ENCODE data around the gene PKP1. TPM values are rescaled to one million over a fixed set of nuclear protein-coding genes. Genes with fewer than 3 reads are reported as not detected.

Gene PKP1
- total RNA-seq, 2 experiments from 2014 or later, result not detected

DNA sequence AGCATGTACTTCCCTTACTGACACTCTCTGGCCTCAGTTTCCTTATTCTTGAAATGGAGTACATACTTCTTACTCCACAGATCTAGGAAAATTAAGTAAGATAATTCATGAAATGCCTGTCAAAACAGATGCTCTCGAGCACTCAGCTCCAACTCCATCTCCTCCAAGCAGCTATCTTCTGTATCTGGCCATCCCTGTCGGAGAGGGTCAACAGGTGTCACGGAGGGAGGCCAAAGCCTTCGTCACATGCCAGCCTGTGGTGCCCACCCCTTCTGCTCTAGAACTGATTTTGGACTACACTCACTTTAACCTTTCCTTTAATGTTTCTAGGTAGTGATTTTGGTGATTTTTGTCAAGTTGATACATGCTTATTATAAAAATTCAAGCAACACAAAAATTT lies 18.8 kb upstream of the PKP1 start:
- no peak for ATAC-seq
- Mint-ChIP-seq H3K27ac (no peak overlapping the region), H3K4me1 (peaks cover 2% of the 10 kb centered on the region), H3K9me3 (ENCODE audit: low read depth) (no peaks in the 10 kb centered on the region), H3K4me3 (no peak overlapping the region), H3K27me3 (peaks cover 40% of the 10 kb centered on the region), H3K36me3 (no peaks in the 10 kb centered on the region)
- CTCF ChIA-PET, result no interaction called here
- no peak for DNase-seq

DNA sequence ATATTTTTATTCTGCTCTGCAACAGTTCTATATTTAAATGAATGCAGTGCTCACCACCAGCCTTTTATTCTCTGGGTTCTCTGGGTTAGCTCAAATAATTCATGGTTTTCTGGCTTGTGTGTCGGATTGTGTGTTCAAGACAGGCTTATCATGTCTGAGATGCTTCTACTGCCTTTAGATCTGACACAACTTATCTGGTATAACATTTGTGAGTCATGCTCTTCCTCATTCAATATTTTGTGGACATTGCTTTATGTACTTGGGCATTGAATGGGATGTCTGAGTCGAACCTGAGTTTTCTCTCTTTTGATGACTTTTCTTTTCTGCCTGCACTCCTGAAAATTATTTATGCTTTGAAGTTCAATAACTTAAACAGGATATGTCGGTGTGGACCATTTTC lies 17.6 kb upstream of the PKP1 start:
- Mint-ChIP-seq H3K4me3 (no peak overlapping the region), H3K4me1 (no peaks in the 10 kb centered on the region), H3K27me3 (peaks cover 39% of the 10 kb centered on the region), H3K9me3 (ENCODE audit: low read depth) (no peaks in the 10 kb centered on the region), H3K27ac (no peak overlapping the region), H3K36me3 (no peaks in the 10 kb centered on the region)
- CTCF ChIA-PET, result no interaction called here
- DNase-seq (no peak), ATAC-seq (no peak)

DNA sequence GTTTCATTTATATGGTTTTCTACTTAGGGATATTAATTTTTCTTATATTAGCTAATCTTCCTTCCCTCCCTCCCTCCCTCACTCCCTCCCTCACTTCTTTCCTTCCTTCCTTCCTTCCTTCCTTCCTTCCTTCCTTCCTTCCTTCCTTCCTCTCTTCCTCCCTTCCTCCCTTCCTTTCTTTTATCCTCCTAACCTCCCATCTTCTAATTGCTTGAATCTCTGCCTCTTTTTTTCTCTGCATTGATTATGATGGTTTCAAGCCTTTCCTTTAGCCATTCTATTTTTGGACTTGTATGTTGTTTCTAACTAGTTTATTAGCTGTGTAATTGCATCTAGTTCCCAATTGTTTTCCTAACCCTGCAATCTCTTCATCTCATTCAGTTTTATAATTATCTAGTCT lies 17.0 kb upstream of the PKP1 start:
- H3K27me3 Mint-ChIP-seq, result peaks cover 39% of the 10 kb centered on the region
- CTCF ChIA-PET, result no interaction called here
- H3K9me3 Mint-ChIP-seq (ENCODE audit: low read depth), result no peaks in the 10 kb centered on the region
- H3K4me3 Mint-ChIP-seq, result no peak overlapping the region
- ATAC-seq, result no peak
- no peaks in the 10 kb centered on the region for H3K4me1 Mint-ChIP-seq
- no peaks in the 10 kb centered on the region for H3K36me3 Mint-ChIP-seq
- no peak for DNase-seq
- no peak overlapping the region for H3K27ac Mint-ChIP-seq

DNA sequence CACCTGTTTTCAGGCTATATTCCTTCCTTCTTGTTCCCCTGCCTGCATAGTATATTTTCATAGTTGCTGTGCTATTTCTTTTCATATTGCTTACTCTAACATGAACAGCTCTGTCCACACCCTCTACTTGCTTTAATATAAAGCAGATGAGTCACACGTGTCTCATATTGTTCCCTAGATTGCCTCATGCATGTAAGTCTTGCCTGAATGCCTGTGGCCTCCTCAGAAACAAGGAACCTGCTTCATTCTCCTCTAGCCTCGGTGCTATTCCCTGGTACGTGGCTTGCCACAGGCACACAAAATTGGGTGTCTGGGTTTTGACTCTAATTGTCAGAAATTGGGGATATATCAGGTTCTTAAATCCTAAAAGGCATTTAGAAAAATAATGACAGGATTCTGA lies 16.5 kb upstream of the PKP1 start:
- ATAC-seq, result no peak
- CTCF ChIA-PET, result no interaction called here
- Mint-ChIP-seq H3K4me3 (no peak overlapping the region), H3K27ac (no peak overlapping the region), H3K27me3 (peaks cover 36% of the 10 kb centered on the region), H3K36me3 (no peaks in the 10 kb centered on the region), H3K9me3 (ENCODE audit: low read depth) (no peaks in the 10 kb centered on the region), H3K4me1 (no peaks in the 10 kb centered on the region)
- no peak for DNase-seq

DNA sequence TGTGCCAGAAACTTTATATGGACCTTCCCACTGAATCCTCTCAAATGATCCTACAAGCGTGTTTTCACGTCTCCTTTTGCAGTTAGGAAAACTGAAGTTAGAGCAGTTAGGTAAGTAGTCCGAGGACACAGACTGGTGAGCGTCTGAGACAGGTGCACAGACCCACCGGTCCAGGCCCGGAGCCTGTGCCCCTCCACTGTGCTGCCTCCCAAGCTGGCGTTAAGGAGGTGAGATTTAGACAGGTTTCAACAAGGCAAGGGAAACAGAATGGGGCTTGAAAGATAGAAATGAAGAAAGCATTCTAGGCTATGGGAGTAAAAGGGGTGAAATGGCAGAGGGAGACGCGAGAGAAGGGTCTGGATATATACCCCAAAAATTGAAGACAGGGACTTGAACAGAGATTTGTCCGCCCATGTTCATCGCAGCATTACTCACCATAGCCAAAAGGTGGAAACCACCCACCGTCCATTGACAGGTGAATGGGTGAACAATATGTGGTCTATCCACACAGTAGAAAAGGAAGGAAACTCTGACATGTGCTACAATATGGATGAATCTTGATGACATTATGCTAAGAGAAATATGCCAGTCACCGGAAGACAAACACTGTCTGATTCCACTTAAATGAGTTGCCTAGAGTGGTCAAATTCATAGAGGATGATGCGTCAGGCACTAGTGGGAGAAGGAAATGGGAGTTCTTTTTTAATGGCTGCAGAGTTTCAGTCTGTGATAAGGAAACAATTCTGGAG lies 15.7 kb upstream of the PKP1 start:
- DNase-seq (peak; percentile 25), ATAC-seq (no peak)
- no peaks in the 10 kb centered on the region for H3K36me3 Mint-ChIP-seq
- H3K9me3 Mint-ChIP-seq (ENCODE audit: low read depth), result no peaks in the 10 kb centered on the region
- H3K27ac Mint-ChIP-seq, result no peak overlapping the region
- CTCF ChIA-PET, result no interaction called here
- no peaks in the 10 kb centered on the region for H3K4me1 Mint-ChIP-seq
- no peak overlapping the region for H3K4me3 Mint-ChIP-seq
- peaks cover 36% of the 10 kb centered on the region for H3K27me3 Mint-ChIP-seq

DNA sequence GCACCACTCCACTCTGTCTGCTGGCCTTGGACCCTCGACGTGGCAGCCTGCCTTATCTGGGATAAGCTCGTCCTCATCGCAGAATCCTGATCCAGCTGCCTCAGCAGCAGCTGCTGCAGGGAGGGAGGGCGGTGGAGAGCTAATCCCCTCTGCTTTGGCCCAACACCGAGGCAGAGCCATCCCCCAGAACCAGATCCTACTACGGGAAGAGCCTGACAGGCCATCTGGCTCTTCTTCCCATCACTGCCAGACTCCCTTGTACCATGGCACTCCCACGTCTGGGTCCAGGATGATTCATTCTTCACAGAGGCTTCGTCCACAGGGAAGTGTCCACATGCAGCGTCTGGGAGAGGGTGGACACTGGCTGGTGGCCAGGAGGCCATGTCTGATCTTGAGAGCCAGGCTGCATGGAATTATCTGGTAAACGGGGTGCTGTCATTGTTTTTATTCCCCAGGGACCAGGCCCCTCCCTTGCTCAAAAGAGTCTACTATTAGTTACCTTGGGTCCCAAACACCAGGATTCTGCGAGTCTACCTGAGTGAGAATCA lies 14.6 kb upstream of the PKP1 start:
- Mint-ChIP-seq H3K4me3 (no peak overlapping the region), H3K9me3 (ENCODE audit: low read depth) (no peaks in the 10 kb centered on the region), H3K27ac (no peak overlapping the region), H3K4me1 (no peaks in the 10 kb centered on the region), H3K36me3 (no peaks in the 10 kb centered on the region), H3K27me3 (peaks cover 31% of the 10 kb centered on the region)
- ATAC-seq, result no peak
- no peak for DNase-seq
- CTCF ChIA-PET, result no interaction called here

DNA sequence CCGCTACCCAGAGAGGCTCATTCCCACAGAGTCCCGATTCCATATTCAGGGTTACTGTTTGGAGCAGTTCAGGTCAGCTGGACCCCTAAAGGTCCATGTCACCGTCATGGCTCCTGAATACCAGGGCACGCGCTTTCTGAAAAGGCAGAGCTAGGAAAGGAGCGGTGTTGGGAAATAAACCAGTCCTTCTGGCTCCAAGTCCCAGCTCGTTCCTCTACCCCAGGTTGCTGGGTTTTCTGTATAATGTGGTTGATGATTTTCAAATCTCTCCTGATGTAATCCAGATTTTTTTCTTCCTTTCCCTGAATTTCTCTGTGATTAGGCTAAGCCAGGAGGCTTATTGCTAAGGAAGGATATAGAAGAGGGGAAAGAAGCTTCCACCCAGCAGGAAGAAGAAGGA lies 14.0 kb upstream of the PKP1 start:
- Mint-ChIP-seq H3K27ac (no peak overlapping the region), H3K27me3 (peaks cover 31% of the 10 kb centered on the region), H3K9me3 (ENCODE audit: low read depth) (no peaks in the 10 kb centered on the region), H3K4me3 (no peak overlapping the region), H3K4me1 (no peaks in the 10 kb centered on the region), H3K36me3 (no peaks in the 10 kb centered on the region)
- CTCF ChIA-PET, result no interaction called here
- DNase-seq (no peak), ATAC-seq (no peak)

DNA sequence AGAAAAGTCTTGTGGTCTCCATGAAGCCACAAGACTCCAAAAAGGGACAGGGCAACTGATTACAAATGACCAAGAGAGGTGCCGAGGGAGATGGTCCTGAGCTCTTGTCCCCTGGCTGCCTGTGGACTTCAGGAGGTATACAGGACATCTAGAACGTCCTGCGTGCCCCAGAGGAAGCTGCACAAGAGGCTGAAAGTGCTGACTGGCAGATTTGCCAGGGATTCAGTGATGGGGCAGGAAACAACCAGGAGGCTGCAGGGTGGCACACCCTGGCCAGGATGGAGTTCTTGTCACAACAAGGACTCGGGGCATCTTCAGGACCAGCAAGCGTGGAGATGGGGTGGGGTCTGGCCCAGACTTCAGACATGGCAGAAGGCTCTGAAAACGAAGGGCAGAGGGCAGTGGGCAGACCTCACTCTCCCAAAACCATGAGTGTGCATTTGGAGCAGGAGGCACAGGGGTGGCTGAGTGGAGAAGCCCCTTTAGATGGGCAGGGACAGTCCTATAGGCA lies 13.4 kb upstream of the PKP1 start:
- peaks cover 26% of the 10 kb centered on the region for H3K27me3 Mint-ChIP-seq
- no peaks in the 10 kb centered on the region for H3K9me3 Mint-ChIP-seq (ENCODE audit: low read depth)
- no peaks in the 10 kb centered on the region for H3K36me3 Mint-ChIP-seq
- H3K4me1 Mint-ChIP-seq, result no peaks in the 10 kb centered on the region
- CTCF ChIA-PET, result no interaction called here
- DNase-seq, result no peak
- H3K4me3 Mint-ChIP-seq, result no peak overlapping the region
- ATAC-seq, result no peak
- no peak overlapping the region for H3K27ac Mint-ChIP-seq

DNA sequence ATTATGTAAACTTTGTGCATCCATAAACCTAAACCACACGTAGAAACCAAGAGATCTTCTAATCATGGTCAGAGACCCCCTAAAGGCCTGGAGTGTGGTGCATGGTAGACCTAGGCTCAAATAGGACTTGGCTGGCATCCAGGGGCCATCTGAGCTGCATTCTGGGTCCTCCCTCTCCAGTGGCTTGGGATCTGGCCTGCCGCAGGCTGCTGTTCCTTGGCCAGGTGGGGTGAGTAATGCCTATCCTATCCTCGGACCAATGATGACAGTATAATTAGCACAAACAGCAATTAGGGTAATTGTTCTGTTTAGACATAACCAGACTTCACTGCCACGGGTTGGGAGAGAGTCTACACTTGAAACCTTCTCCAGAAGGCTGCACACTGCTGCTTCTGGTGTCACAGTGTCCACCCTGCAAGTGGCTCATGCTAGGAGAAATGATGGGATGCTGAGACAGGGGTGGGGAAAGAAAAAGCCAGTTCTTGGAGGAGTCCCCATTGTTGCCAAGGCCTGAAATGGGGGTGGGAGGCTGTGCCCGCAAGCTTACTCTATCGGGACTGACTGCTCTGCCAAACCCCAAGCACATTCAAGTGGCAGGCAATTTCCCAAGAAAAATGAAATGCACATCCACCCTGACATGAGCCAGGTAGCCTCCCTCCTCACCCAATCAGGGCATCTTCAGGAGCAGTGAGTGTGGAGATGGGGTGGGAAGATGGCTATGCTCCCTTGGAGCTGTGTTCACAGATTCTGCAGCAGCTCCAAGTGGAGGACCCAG lies 12.5 kb upstream of the PKP1 start:
- CTCF ChIA-PET, result no interaction called here
- Mint-ChIP-seq H3K36me3 (no peaks in the 10 kb centered on the region), H3K4me3 (no peak overlapping the region), H3K9me3 (ENCODE audit: low read depth) (no peaks in the 10 kb centered on the region), H3K27ac (no peak overlapping the region), H3K27me3 (peaks cover 22% of the 10 kb centered on the region), H3K4me1 (no peaks in the 10 kb centered on the region)
- DNase-seq, result no peak
- ATAC-seq, result no peak

DNA sequence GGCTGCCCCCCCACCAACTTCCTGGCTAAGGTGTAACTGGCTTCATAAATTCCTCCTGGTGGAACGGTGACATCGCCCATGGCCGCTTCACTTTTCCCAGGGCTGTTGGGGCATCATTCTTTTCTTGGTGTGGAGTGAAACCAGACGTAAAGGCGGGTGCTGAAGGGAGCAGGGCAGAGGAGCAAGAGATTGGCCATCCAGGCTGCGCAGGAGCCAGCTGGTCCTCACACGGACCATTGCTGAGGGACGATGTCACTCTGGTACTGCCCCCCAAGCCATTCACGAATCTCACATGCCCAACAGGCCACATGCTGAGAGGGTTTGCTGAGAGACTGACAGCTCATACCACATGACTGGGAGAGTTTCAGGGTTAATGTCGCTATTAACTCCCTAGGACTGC lies 10.5 kb upstream of the PKP1 start:
- Mint-ChIP-seq H3K4me3 (no peak overlapping the region), H3K4me1 (no peaks in the 10 kb centered on the region), H3K9me3 (ENCODE audit: low read depth) (no peaks in the 10 kb centered on the region), H3K27me3 (peaks cover 7% of the 10 kb centered on the region), H3K36me3 (no peaks in the 10 kb centered on the region), H3K27ac (no peak overlapping the region)
- CTCF ChIA-PET, result no interaction called here
- DNase-seq, result no peak
- no peak for ATAC-seq

DNA sequence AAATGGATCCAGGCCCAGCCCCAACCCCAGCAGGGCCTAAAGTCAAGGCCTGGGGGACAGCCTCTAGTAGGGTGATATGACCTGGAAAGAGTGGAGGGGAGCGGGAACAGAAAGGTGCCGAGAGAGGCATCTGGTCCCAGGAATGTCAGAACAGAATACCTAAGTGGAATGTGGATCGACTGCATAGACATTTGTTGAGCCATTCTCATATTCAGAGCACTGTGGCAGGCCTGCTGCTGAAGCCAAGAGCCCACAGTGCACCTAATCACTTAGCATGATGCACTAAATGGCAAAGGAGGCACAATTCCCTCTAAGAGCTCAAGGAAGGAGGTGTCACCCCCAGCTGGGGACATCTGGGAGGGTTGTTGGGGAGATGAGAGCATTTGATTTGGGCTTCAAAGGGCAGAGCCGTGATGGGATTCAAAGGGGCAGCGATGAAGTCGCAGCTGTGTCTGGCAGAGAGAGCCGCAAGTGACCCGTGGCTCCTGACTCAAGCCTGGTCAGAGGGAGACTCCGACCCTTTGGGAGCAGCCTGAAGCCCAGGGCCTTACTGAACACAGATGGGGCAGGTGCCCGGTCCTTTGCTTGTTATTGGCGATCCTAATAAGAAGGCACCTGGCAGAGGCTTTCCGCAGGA lies 8.6 kb upstream of the PKP1 start:
- Mint-ChIP-seq H3K27ac (no peak overlapping the region), H3K9me3 (ENCODE audit: low read depth) (no peaks in the 10 kb centered on the region), H3K4me1 (no peaks in the 10 kb centered on the region), H3K27me3 (peaks cover 16% of the 10 kb centered on the region), H3K4me3 (no peak overlapping the region), H3K36me3 (no peaks in the 10 kb centered on the region)
- DNase-seq, result no peak
- CTCF ChIA-PET, result no interaction called here
- ATAC-seq, result no peak

DNA sequence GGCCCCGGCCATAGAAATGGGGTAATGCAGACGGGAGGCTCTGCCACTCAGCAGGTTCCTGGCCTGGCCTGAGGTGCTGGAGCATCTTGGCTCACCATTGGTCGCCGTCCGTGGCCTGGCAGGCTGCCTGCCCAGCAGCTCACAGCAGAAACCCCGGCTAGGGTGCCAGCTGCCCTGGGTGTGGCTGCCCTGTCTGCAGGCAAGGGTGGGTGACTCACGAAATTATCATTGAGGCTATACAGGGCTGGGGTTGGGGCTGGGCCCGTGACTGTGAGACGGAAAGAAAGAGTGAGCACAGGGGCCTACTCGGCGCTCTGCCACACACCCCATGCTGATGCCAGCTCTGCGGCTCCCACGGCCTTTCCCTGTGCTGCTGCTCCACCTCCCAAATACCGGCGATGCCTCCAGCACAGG lies 8.0 kb upstream of the PKP1 start:
- Mint-ChIP-seq H3K9me3 (ENCODE audit: low read depth) (no peaks in the 10 kb centered on the region), H3K27ac (no peak overlapping the region), H3K4me1 (no peaks in the 10 kb centered on the region), H3K27me3 (peaks cover 19% of the 10 kb centered on the region), H3K36me3 (no peaks in the 10 kb centered on the region), H3K4me3 (no peak overlapping the region)
- DNase-seq, result no peak
- ATAC-seq, result no peak
- CTCF ChIA-PET, result no interaction called here

DNA sequence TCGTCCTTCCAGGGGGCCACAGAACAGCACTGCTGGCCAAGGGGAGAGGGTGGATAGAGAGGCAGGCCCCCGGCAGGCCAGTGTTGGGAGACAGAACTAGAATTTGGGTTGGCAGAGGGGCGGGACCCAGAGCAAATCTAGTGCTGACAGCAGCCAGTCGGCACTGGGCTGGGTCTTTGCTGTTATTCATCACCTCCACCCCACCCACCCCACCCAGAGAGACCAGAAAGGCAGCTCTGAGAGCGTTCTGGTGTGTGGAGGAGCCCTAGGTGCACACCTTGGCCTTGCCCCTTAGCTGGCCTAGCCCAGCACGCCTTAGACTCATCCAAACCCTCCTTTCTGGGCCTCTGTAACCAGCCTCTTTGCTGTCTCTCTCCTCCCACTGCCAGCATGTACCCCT lies 6.4 kb upstream of the PKP1 start:
- DNase-seq (no peak), ATAC-seq (no peak)
- H3K4me3 Mint-ChIP-seq, result no peak overlapping the region
- CTCF ChIA-PET, result no interaction called here
- H3K36me3 Mint-ChIP-seq, result no peaks in the 10 kb centered on the region
- no peaks in the 10 kb centered on the region for H3K4me1 Mint-ChIP-seq
- peaks cover 31% of the 10 kb centered on the region for H3K27me3 Mint-ChIP-seq
- H3K9me3 Mint-ChIP-seq (ENCODE audit: low read depth), result no peaks in the 10 kb centered on the region
- H3K27ac Mint-ChIP-seq, result no peak overlapping the region

DNA sequence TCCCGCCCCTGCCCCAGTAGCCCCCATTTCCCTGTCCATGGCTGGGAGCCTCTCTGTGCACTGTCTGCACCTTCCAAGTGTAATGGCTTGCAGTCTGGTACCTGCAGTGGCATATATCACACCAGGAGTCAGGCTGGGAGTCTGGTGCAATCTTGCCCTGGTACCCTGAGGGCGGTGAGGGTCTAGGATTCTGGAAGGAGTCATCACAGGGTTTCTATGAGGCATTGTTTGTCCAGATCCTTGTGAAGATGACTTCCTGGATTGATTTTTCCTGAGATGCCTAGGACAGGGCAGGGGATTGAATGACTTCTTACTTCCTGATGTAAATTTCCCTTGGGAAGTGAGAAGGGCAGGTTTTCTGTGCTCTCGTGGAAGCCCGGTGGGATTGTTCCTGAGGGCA lies 5.9 kb upstream of the PKP1 start:
- ATAC-seq (no peak), DNase-seq (no peak)
- Mint-ChIP-seq H3K4me1 (no peaks in the 10 kb centered on the region), H3K27ac (no peak overlapping the region), H3K4me3 (no peak overlapping the region), H3K27me3 (peaks cover 37% of the 10 kb centered on the region), H3K36me3 (no peaks in the 10 kb centered on the region), H3K9me3 (ENCODE audit: low read depth) (no peaks in the 10 kb centered on the region)
- CTCF ChIA-PET, result no interaction called here

Data from activated CD8-positive, alpha-beta memory T cell treated with anti-CD3 and anti-CD28 coated beads, Interleukin-2, amount 10 ng/mL, durations not matched to agents 7 days and 5 days (primary cell).